Liver (tissue), 9 donors: ENCODE data around the gene CD2. TPM values are rescaled to one million over a fixed set of nuclear protein-coding genes. Genes with fewer than 3 reads are reported as not detected.

Experiments
- DNase-seq: peaks from one replicate; pipeline ENCODE4 v3.0.0-alpha.2; 2017; ENCODE audit warnings: low spot score
- H3K27ac ChIP-seq, 2 donors: one replicate each; pipeline ENCODE4 v1.7.0; 2013; ENCODE audit warnings: inconsistent platforms in 2 of 2, low read length in 2 of 2, control low read depth in 1 of 2, low read depth in 1 of 2, mild to moderate bottlenecking in 1 of 2
- H3K27me3 ChIP-seq, 4 donors: one replicate each; pipeline versions ENCODE4 v1.6.1 to v1.7.0; 2013; ENCODE audit warnings: low read length in 3 of 4, inconsistent platforms in 1 of 4, mild to moderate bottlenecking in 1 of 4, moderate library complexity in 1 of 4; ENCODE audit not compliant: control insufficient read depth in 4 of 4, insufficient read depth in 4 of 4
- H3K36me3 ChIP-seq, 4 donors: one replicate each; pipeline versions ENCODE4 v1.6.1 to v1.7.0; 2013; ENCODE audit warnings: low read length in 3 of 4, mild to moderate bottlenecking in 3 of 4, low read depth in 1 of 4, moderate library complexity in 1 of 4; ENCODE audit not compliant: control insufficient read depth in 4 of 4, insufficient read depth in 3 of 4
- H3K4me1 ChIP-seq, 4 donors: one replicate each; pipeline versions ENCODE4 v1.6.1 to v1.7.0; 2013; ENCODE audit warnings: low read length in 3 of 4, mild to moderate bottlenecking in 3 of 4, moderate library complexity in 1 of 4; ENCODE audit not compliant: control insufficient read depth in 4 of 4, insufficient read depth in 4 of 4
- H3K4me3 ChIP-seq, 3 donors: one replicate each; pipeline versions ENCODE4 v1.6.1 to v1.7.0; 2013; ENCODE audit warnings: low read length in 3 of 3, control low read depth in 1 of 3, low read depth in 1 of 3, mild to moderate bottlenecking in 1 of 3
- H3K9ac ChIP-seq, 2 donors: one replicate each; pipeline ENCODE4 v1.7.0; 2013; ENCODE audit warnings: low read length in 2 of 2, mild to moderate bottlenecking in 2 of 2, moderate library complexity in 2 of 2, control low read depth in 1 of 2, low read depth in 1 of 2
- H3K9me3 ChIP-seq, 4 donors: one replicate each; pipeline versions ENCODE4 v1.6.1 to v1.7.0; 2013; ENCODE audit warnings: low read length in 3 of 4; ENCODE audit not compliant: control insufficient read depth in 4 of 4
- ATF3 ChIP-seq: IDR thresholded peaks from 2 replicates; pipeline ENCODE4 v1.6.1; 2016; ENCODE audit warnings: antibody characterized with exemption
- CTCF ChIP-seq: fragments of 150-350 bp; IDR thresholded peaks from 2 replicates; pipeline ENCODE4 v1.5.1; 2017; ENCODE audit warnings: improper control_type of control experiment, low read depth, low read length; ENCODE audit not compliant: missing input control
- EGR1 ChIP-seq, 2 donors: IDR thresholded peaks; 2 replicates each; pipeline ENCODE4 v1.6.1; 2016 to 2018; ENCODE audit warnings: antibody characterized with exemption in 2 of 2, low read depth in 2 of 2
- FOXA1 ChIP-seq: IDR thresholded peaks from 2 replicates; pipeline ENCODE4 v1.6.1; 2016; ENCODE audit warnings: antibody characterized with exemption
- FOXA2 ChIP-seq: IDR thresholded peaks from 2 replicates; pipeline ENCODE4 v1.6.1; 2016; ENCODE audit warnings: antibody characterized with exemption
- HNF4A ChIP-seq, 2 donors: conservative IDR thresholded peaks; 2 replicates each; pipeline ENCODE4 v1.6.1; 2016; ENCODE audit warnings: antibody characterized with exemption in 2 of 2, mild to moderate bottlenecking in 2 of 2
- MAX ChIP-seq: IDR thresholded peaks from 2 replicates; pipeline ENCODE4 v1.6.1; 2016; ENCODE audit warnings: antibody characterized with exemption
- NR2F2 ChIP-seq: IDR thresholded peaks from 2 replicates; pipeline ENCODE4 v1.6.1; 2016; ENCODE audit warnings: antibody characterized with exemption
- RAD21 ChIP-seq, 2 donors: IDR thresholded peaks; 2 replicates each; pipeline ENCODE4 v1.6.1; 2016; ENCODE audit warnings: antibody characterized with exemption in 2 of 2, mild to moderate bottlenecking in 2 of 2
- REST ChIP-seq: IDR thresholded peaks from 2 replicates; pipeline ENCODE4 v1.6.1; 2016; ENCODE audit warnings: antibody characterized with exemption, mild to moderate bottlenecking
- RXRA ChIP-seq, 2 donors: IDR thresholded peaks; 2 replicates each; pipeline ENCODE4 v1.6.1; 2017 to 2018; ENCODE audit warnings: antibody characterized with exemption in 2 of 2, mild to moderate bottlenecking in 1 of 2
- SP1 ChIP-seq: IDR thresholded peaks from 2 replicates; pipeline ENCODE4 v1.6.1; 2018; ENCODE audit warnings: antibody characterized with exemption, mild to moderate bottlenecking
- TAF1 ChIP-seq: conservative IDR thresholded peaks from 2 replicates; pipeline ENCODE4 v1.6.1; 2016; ENCODE audit warnings: antibody characterized with exemption, mild to moderate bottlenecking
- YY1 ChIP-seq: IDR thresholded peaks from 2 replicates; pipeline ENCODE4 v1.6.1; 2016; ENCODE audit warnings: antibody characterized with exemption, mild to moderate bottlenecking
- WGBS: extraction: QIAGEN DNeasy Blood & Tissue Kit; methylation state at CpG from one replicate; pipeline ENCODE4 v1.1.7; 2013; 5-methylcytosine and 5-hydroxymethylcytosine counted together
- polyA plus RNA-seq, 2 donors: library from polyadenylated mRNA; stranded (reverse) in 1 of 2; unstranded in 1 of 2; fragments of 200-250 nt in 1 of 2; fragments of >200 nt in 1 of 2; fragmentation: Nextera tagmentation in 1 of 2; extraction: Ambion mirVana in 1 of 2; gene quantifications; one replicate each; pipeline versions ENCODE4 v1.2.1 to v1.2.3, GENCODE V29; 2013 to 2015
- total RNA-seq, 2 donors: library from RNA; depleted of rRNA; stranded (reverse); fragments of >200 nt; gene quantifications; one replicate each; pipeline ENCODE4 v1.2.3, GENCODE V29; 2014
- donor health status: healthy.
- donor health status: healthy.
- donor health status: healthy.
- donor health status: healthy.
- donor health status: healthy.

The CD2 gene
- total and polyA plus RNA-seq, 4 donors: 0.28 to 1.5 (median 0.89) TPM

- Histone ChIP-seq H3K27ac (no peak overlapping the region), H3K36me3 (no peaks in the 10 kb centered on the region), H3K9me3 (peaks cover 12 to 21% (median 14%) of the 10 kb centered on the region in 4 donors), H3K27me3 (no peaks in the 10 kb centered on the region), H3K4me3 (no peak overlapping the region), H3K4me1 (no peaks in the 10 kb centered on the region), H3K9ac (no peak overlapping the region)
- 83% methylated on average over 2 of the region's 2 CpGs for WGBS
- no peak for TF ChIP-seq MAX
- TF ChIP-seq ATF3: no peak
- TF ChIP-seq TAF1: no peak
- DNase-seq: no peak
Measured at GRCh38 chr1:116740746-116741145, 13.5 kb upstream of the CD2 start.

GRCh38 chr1:116741836-116742565 is 12.2 kb upstream of the CD2 start:
- Histone ChIP-seq H3K36me3 (no peaks in the 10 kb centered on the region), H3K9me3 (peaks cover 14 to 22% (median 16%) of the 10 kb centered on the region in 4 donors), H3K27ac (no peak overlapping the region), H3K9ac (no peak overlapping the region), H3K27me3 (no peaks in the 10 kb centered on the region), H3K4me3 (no peak overlapping the region), H3K4me1 (no peaks in the 10 kb centered on the region)
- no peak for TF ChIP-seq YY1
- no peak for TF ChIP-seq FOXA2
- TF ChIP-seq MAX: no peak
- no peak for TF ChIP-seq SP1
- no peak for DNase-seq
- 96% methylated on average over 42 of the region's 42 CpGs for WGBS

GRCh38 chr1:116743535-116743934 is 10.7 kb upstream of the CD2 start:
- Histone ChIP-seq H3K9ac (no peak overlapping the region), H3K4me3 (peak overlapping the region in 2 of 3 donors; percentile 5 to 20), H3K27ac (no peak overlapping the region), H3K4me1 (no peaks in the 10 kb centered on the region), H3K36me3 (no peaks in the 10 kb centered on the region), H3K27me3 (no peaks in the 10 kb centered on the region), H3K9me3 (peaks cover 22 to 31% (median 26%) of the 10 kb centered on the region in 4 donors)
- WGBS: 94% methylated on average over 4 of the region's 4 CpGs
- no peak for DNase-seq
- TF ChIP-seq NR2F2: no peak
- TF ChIP-seq CTCF: no peak
- no peak for TF ChIP-seq SP1
- TF ChIP-seq FOXA1: no peak
- no peak for TF ChIP-seq EGR1 (IDR thresholded peaks at IDR 0.05; ENCODE audit: low read depth in 2 of 2)
- TF ChIP-seq HNF4A (conservative IDR thresholded peaks at IDR 0.05): no peak
- TF ChIP-seq REST: no peak
- no peak for TF ChIP-seq RAD21 (IDR thresholded peaks at IDR 0.05)
- no peak for TF ChIP-seq RXRA (IDR thresholded peaks at IDR 0.05)
- no peak for TF ChIP-seq FOXA2
- no peak for TF ChIP-seq TAF1
